ENCODE measurements around the gene GRK2. TPM values are rescaled to one million over a fixed set of nuclear protein-coding genes. Genes with fewer than 3 reads are reported as not detected.

Gene GRK2
- total and polyA plus RNA-seq, 2 of the 13 experiments (the other 11 are each of a cell fraction or from before 2014, with no cell fraction given) = 31.3 to 42.4 TPM

DNA sequence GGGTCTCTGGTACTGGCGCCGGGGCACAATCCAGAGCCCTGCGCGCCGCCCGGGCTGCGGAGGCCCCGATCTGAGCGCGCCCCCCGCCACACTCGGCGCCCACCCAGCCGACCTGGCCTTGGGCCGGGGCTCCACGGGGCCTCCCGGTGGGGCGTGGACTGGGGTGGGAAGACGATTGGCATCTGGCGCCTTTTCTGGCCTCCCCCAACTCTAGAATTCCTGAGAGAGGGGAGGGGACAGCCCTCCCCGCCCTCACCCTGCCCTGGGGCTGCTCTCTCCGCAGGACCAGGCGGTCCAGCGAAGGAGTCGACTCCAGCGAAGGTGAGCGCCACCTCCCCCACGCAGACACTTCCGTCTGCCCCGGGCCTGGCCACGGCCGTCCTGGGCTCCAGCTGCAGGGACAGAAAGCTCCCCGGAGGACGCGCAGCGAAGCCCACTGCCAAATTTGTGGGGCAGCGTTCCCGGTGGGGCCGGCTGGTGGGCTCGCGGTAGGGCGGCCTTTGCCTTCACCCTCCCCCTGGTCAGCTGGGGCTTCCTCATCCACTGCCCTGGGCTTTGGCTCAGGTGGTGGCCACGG, 37.6 kb downstream of the GRK2 start:
- Histone ChIP-seq H3K9me3 (ENCODE audit: low read length) (no peaks in the 10 kb centered on the region), H3K79me2 (ENCODE audit: insufficient read depth, low read length) (peaks cover 5% of the 10 kb centered on the region), H2AFZ (ENCODE audit: low read length) (no peak overlapping the region), H4K20me1 (ENCODE audit: insufficient read depth, low read length) (no peaks in the 10 kb centered on the region), H3K36me3 (replicated peaks in 1 of 2; ENCODE audit: control insufficient read depth in 1 of 2, insufficient read depth in 2 of 2, low read length in 2 of 2) (peaks cover 9 to 24% of the 10 kb centered on the region in 2 experiments; a peak in 4 of 5 replicates), H3K4me3 (replicated peaks in 1 of 3; ENCODE audit: insufficient read depth in 1 of 3, low read depth in 2 of 3, low read length in 3 of 3) (peak overlapping the region; percentile 89 to 98 (median 90)), H3K4me1 (ENCODE audit: insufficient read depth, low read length) (peaks cover 20% of the 10 kb centered on the region), H3K4me2 (ENCODE audit: low read depth, low read length) (peak overlapping the region; percentile 82), H3K27ac (ENCODE audit: extremely low read length, insufficient read depth, low read length) (peak overlapping the region; percentile 61), H3K9ac (ENCODE audit: insufficient read depth, low read depth, low read length) (peak overlapping the region; percentile 87), H3K27me3 (ENCODE audit: control insufficient read depth in 1 of 2, insufficient read depth in 2 of 2, low read length in 2 of 2) (no peaks in the 10 kb centered on the region)
- ChIA-PET CTCF (ENCODE audit: low intra/inter-chr PET ratio, low total read pairs) (no interaction called here), POLR2A (interaction anchor here (1.0 to 3.8 kb wide), 10 partner anchors 8 to 98 kb away, joined by 3 to 66 read pairs (median 6); partner anchors contain the start of genes ANKRD13D, CLCF1, POLD4 and PPP1CA)
- in situ Hi-C loops (cut with HindIII; ENCODE audit: extremely low pct_ligation_motif_present, low pct_unique_long_range_greater_than_20kb) = no loop called here
- FAIRE-seq = no peak
- no CpG with 5 or more reads among the region's 43 CpGs for WGBS (ENCODE audit: low lambda C conversion rate)
- DNase-seq (ENCODE audit: low spot score) = no peak
- intact Hi-C loops (cut with micrococcal nuclease; ENCODE audit: unreplicated experiment) = loop anchor here (5.0 kb wide), 1 partner anchor 42 kb away; no protein-coding TSS in a partner anchor
- BruUV-seq (replicated peaks) = no TSS peak
- ATAC-seq = peak; percentile 50
- peak; percentile 46; the same call in 1 of the 2 replicates for TF ChIP-seq TBX2 (CRISPR knock-in tag; IDR thresholded peaks at IDR 0.05; ENCODE audit: borderline replicate concordance)
- no peak for TF ChIP-seq ZSCAN9 (CRISPR knock-in tag; IDR thresholded peaks at IDR 0.05; ENCODE audit: borderline replicate concordance)
- TF ChIP-seq, protein P1, sequence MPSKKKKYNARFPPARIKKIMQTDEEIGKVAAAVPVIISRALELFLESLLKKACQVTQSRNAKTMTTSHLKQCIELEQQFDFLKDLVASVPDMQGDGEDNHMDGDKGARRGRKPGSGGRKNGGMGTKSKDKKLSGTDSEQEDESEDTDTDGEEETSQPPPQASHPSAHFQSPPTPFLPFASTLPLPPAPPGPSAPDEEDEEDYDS (CRISPR knock-in tag; IDR thresholded peaks at IDR 0.05) = no peak
- TF ChIP-seq DMAP1 (CRISPR knock-in tag; IDR thresholded peaks at IDR 0.05) = 0 out of 2 replicates have a peak, but pooled peaks have one; percentile 37
- no peak for TF ChIP-seq ZNF879 (CRISPR knock-in tag; IDR thresholded peaks at IDR 0.05)
- TF ChIP-seq RFX1 (IDR thresholded peaks at IDR 0.05) = no peak
- TF ChIP-seq TAF15 (IDR thresholded peaks at IDR 0.05; ENCODE audit: low read depth, low read length, poor library complexity, severe bottlenecking) = no peak
- TF ChIP-seq ZNF232 (CRISPR knock-in tag; IDR thresholded peaks at IDR 0.05; ENCODE audit: borderline replicate concordance) = 0 out of 2 replicates have a peak, but pooled peaks have one; percentile 20
- 0 out of 2 replicates have a peak, but pooled peaks have one; percentile 40 for TF ChIP-seq ZNF619 (CRISPR knock-in tag; IDR thresholded peaks at IDR 0.05)
- TF ChIP-seq KDM5B (CRISPR knock-in tag; IDR thresholded peaks at IDR 0.05; ENCODE audit: borderline replicate concordance) = peak; percentile 42; the same call in 1 of the 2 replicates
- no peak for TF ChIP-seq ZNF44 (CRISPR knock-in tag; IDR thresholded peaks at IDR 0.05)
- TF ChIP-seq, protein P2, sequence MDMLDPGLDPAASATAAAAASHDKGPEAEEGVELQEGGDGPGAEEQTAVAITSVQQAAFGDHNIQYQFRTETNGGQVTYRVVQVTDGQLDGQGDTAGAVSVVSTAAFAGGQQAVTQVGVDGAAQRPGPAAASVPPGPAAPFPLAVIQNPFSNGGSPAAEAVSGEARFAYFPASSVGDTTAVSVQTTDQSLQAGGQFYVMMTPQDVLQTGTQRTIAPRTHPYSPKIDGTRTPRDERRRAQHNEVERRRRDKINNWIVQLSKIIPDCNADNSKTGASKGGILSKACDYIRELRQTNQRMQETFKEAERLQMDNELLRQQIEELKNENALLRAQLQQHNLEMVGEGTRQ (IDR thresholded peaks at IDR 0.05; ENCODE audit: low read depth, low read length) = no peak
- TF ChIP-seq, protein P2 (CRISPR knock-in tag; IDR thresholded peaks at IDR 0.05; ENCODE audit: borderline replicate concordance) = no peak
- TF ChIP-seq, protein P3, sequence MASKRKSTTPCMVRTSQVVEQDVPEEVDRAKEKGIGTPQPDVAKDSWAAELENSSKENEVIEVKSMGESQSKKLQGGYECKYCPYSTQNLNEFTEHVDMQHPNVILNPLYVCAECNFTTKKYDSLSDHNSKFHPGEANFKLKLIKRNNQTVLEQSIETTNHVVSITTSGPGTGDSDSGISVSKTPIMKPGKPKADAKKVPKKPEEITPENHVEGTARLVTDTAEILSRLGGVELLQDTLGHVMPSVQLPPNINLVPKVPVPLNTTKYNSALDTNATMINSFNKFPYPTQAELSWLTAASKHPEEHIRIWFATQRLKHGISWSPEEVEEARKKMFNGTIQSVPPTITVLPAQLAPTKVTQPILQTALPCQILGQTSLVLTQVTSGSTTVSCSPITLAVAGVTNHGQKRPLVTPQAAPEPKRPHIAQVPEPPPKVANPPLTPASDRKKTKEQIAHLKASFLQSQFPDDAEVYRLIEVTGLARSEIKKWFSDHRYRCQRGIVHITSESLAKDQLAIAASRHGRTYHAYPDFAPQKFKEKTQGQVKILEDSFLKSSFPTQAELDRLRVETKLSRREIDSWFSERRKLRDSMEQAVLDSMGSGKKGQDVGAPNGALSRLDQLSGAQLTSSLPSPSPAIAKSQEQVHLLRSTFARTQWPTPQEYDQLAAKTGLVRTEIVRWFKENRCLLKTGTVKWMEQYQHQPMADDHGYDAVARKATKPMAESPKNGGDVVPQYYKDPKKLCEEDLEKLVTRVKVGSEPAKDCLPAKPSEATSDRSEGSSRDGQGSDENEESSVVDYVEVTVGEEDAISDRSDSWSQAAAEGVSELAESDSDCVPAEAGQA (IDR thresholded peaks at IDR 0.05; ENCODE audit: low read depth) = no peak
- TF ChIP-seq, protein P3 (CRISPR knock-in tag; IDR thresholded peaks at IDR 0.05; ENCODE audit: borderline replicate concordance) = no peak
- no peak for TF ChIP-seq SMARCC2 (IDR thresholded peaks at IDR 0.05)
- no peak for TF ChIP-seq KAT7 (CRISPR knock-in tag; IDR thresholded peaks at IDR 0.05; ENCODE audit: borderline replicate concordance)
- TF ChIP-seq CEBPG (CRISPR knock-in tag; IDR thresholded peaks at IDR 0.05) = no peak

Data from HepG2 (cell line).